Activated T-helper 1 cell treated with anti-CD3 and anti-CD28 coated beads, Interleukin-12 subunit alpha, Interleukin-12 subunit beta, Interleukin-2, Interleukin-4 antibody, amounts not matched to agents 30 ng/mL and 10 ng/mL and 1 ng/mL, durations not matched to agents 14 hours and 24 hours and 36 hours (primary cell): Measurements from ENCODE around the gene NOL3. TPM values are rescaled to one million over a fixed set of nuclear protein-coding genes. Genes with fewer than 3 reads are reported as not detected.

Source experiments
- DNase-seq: peaks from one replicate; pipeline ENCODE4 v3.0.0; 2021; ENCODE audit warnings: low spot score
- H3K27ac Mint-ChIP-seq: one replicate; pipeline ENCODE4 v1.8.0; 2021; ENCODE audit warnings: mild to moderate bottlenecking, mixed read lengths
- H3K27me3 Mint-ChIP-seq: one replicate; pipeline ENCODE4 v1.8.0; 2022; ENCODE audit warnings: mild to moderate bottlenecking, moderate library complexity, mixed read lengths; ENCODE audit not compliant: insufficient read depth
- H3K36me3 Mint-ChIP-seq: one replicate; pipeline ENCODE4 v1.8.0; 2021; ENCODE audit warnings: low read depth, mixed read lengths
- H3K4me1 Mint-ChIP-seq: one replicate; pipeline ENCODE4 v1.8.0; 2021; ENCODE audit warnings: low read depth, mixed read lengths
- H3K4me3 Mint-ChIP-seq: one replicate; pipeline ENCODE4 v1.8.0; 2021; ENCODE audit warnings: mild to moderate bottlenecking, moderate library complexity, mixed read lengths
- H3K9me3 Mint-ChIP-seq: one replicate; pipeline ENCODE4 v1.8.0; 2021; ENCODE audit warnings: mixed read lengths
- intact Hi-C: fragments of 100-400 bp; cut with micrococcal nuclease; formaldehyde crosslinking; loops from one replicate; pipeline ENCODE4 v1.15.1; 2024
- total RNA-seq: library from RNA; stranded (reverse); gene quantifications from 2 replicates; pipeline ENCODE4 v1.2.3, GENCODE V29; 2022

The NOL3 gene
- total RNA-seq, 1 donor from 2014 or later: 22.9 TPM

DNA sequence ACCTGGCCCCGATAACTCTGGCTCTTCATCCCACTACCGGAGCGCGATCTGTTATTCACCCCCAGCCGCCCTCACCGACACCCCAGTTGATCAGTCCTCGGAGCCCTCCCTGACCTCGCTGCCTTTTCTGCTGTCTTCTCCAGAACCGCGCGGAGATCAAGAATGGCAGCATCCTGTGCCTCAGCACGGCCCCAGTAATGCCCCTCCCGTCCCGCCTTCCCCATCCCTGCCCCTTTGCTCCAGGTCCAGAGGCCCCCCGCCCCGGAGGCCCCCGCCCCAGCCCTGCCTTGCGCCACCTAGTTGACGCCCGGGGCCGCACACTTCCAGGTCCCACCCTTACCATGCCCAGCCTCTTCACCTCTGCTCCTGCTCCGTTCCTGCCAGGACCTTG is 29.5 kb downstream of the NOL3 start:
- Mint-ChIP-seq H3K9me3 (no peaks in the 10 kb centered on the region), H3K27ac (no peak overlapping the region), H3K4me3 (no peak overlapping the region), H3K27me3 (no peaks in the 10 kb centered on the region), H3K4me1 (peaks cover 18% of the 10 kb centered on the region), H3K36me3 (peaks cover 31% of the 10 kb centered on the region)
- intact Hi-C loops: no loop called here
- no peak for DNase-seq

DNA sequence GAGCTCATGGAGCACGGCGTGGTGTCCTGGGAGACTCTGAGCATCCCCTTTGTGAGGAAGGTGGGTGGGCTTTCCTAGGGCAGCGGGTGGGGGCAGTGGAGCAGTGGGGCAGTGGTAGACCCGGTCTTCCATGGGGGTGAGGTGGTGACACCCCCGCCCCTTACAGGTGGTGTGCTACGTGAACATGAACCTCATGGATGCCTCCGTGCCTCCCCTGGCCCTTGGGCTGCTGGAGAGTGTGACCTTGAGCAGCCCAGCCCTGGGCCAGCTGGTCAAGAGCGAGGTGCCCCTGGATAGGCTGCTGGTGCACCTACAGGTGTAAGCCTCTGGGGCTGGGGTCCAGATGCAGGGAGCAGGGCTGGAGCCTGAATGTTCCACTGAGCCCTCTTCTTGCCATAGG is 30.2 kb downstream of the NOL3 start:
- no peaks in the 10 kb centered on the region for H3K9me3 Mint-ChIP-seq
- intact Hi-C loops: no loop called here
- peaks cover 25% of the 10 kb centered on the region for H3K36me3 Mint-ChIP-seq
- H3K4me3 Mint-ChIP-seq: no peak overlapping the region
- no peaks in the 10 kb centered on the region for H3K27me3 Mint-ChIP-seq
- H3K4me1 Mint-ChIP-seq: peaks cover 15% of the 10 kb centered on the region
- no peak for DNase-seq
- no peak overlapping the region for H3K27ac Mint-ChIP-seq

DNA sequence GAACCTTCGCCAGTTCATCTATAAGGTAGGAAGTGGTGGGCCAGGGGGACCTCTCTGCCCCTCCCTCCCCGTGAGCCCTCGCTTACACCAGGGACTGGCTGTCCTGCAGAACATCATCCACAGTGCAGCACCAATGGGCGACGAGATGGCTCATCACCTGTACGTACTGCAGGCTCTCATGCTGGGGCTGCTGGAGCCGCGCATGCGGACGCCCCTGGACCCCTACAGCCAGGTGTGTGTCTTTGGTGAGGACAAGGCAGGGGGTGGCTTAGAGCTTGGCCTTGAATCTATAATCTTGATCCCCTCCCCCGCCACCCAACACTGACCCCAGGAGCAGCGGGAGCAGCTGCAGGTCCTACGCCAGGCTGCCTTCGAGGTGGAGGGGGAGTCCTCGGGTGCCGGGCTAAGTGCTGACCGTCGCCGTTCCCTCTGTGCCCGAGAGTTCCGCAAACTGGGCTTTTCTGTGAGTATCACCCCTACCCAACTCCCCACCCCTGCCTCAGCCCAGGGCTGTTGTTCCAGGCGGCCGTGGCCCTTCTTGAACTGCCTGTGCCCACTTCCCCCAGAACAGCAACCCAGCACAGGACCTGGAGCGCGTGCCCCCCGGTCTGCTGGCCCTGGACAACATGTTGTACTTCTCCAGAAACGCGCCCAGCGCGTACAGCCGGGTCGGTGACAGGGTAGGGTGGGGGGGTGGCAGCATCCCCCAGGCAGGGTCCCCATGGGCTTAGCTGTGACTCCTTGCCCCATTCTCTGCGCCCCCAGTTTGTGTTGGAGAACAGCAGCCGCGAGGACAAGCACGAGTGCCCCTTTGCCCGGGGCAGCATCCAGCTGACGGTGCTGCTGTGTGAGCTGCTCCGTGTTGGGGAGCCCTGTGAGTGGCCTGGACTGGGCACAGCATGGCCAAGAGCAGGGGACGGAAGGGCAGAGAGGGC is 31.3 kb downstream of the NOL3 start:
- no peak for DNase-seq
- Mint-ChIP-seq H3K4me3 (no peak overlapping the region), H3K27me3 (no peaks in the 10 kb centered on the region), H3K4me1 (peaks cover 3% of the 10 kb centered on the region), H3K9me3 (no peaks in the 10 kb centered on the region), H3K36me3 (peaks cover 20% of the 10 kb centered on the region), H3K27ac (no peak overlapping the region)
- intact Hi-C loops: no loop called here

- H3K27me3 Mint-ChIP-seq: no peaks in the 10 kb centered on the region
- intact Hi-C loops: no loop called here
- H3K4me3 Mint-ChIP-seq: no peak overlapping the region
- H3K27ac Mint-ChIP-seq: no peak overlapping the region
- DNase-seq: no peak
- peaks cover 16% of the 10 kb centered on the region for H3K36me3 Mint-ChIP-seq
- no peaks in the 10 kb centered on the region for H3K9me3 Mint-ChIP-seq
- no peaks in the 10 kb centered on the region for H3K4me1 Mint-ChIP-seq
These were observed 32.1 kb downstream of the NOL3 start for GRCh38 chr16:67202426-67202825.

- Mint-ChIP-seq H3K36me3 (peaks cover 16% of the 10 kb centered on the region), H3K4me1 (no peaks in the 10 kb centered on the region), H3K4me3 (no peak overlapping the region), H3K27ac (no peak overlapping the region), H3K9me3 (no peaks in the 10 kb centered on the region), H3K27me3 (no peaks in the 10 kb centered on the region)
- intact Hi-C loops: no loop called here
- no peak for DNase-seq
These were observed 32.7 kb downstream of the NOL3 start for GRCh38 chr16:67202956-67203493.

DNA sequence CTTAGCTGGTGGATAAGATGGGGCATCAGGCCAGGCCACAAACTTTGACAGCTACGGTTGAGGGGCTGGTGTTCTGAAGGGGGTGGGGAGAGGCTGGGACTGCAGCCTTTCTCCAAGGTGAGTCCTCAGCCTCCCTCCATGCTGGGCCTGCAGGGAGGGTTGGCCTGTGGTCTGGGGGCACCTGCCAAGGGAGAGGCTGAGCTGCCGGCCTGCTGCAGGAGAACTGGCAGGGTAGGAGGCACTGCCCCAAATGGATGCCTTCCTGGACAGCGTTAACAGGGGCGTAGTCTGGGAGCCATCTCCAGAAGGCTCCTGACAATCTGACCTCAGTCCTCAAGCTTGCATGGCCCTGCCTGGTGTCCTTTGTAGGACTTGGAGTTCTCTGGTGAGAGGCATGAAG is 33.7 kb downstream of the NOL3 start:
- no peak overlapping the region for H3K27ac Mint-ChIP-seq
- H3K36me3 Mint-ChIP-seq: peaks cover 14% of the 10 kb centered on the region
- H3K4me3 Mint-ChIP-seq: no peak overlapping the region
- no peaks in the 10 kb centered on the region for H3K27me3 Mint-ChIP-seq
- intact Hi-C loops: no loop called here
- H3K9me3 Mint-ChIP-seq: no peaks in the 10 kb centered on the region
- no peak for DNase-seq
- no peaks in the 10 kb centered on the region for H3K4me1 Mint-ChIP-seq

GRCh38 chr16:67206129-67206837 is 35.9 kb downstream of the NOL3 start:
- Mint-ChIP-seq H3K4me1 (no peaks in the 10 kb centered on the region), H3K36me3 (peaks cover 6% of the 10 kb centered on the region), H3K27ac (no peak overlapping the region), H3K4me3 (no peak overlapping the region), H3K9me3 (no peaks in the 10 kb centered on the region), H3K27me3 (no peaks in the 10 kb centered on the region)
- DNase-seq: no peak
- intact Hi-C loops: no loop called here

- intact Hi-C loops: no loop called here
- no peak for DNase-seq
- H3K4me3 Mint-ChIP-seq: no peak overlapping the region
- H3K27ac Mint-ChIP-seq: no peak overlapping the region
- no peaks in the 10 kb centered on the region for H3K9me3 Mint-ChIP-seq
- H3K4me1 Mint-ChIP-seq: no peaks in the 10 kb centered on the region
- peaks cover 6% of the 10 kb centered on the region for H3K36me3 Mint-ChIP-seq
- H3K27me3 Mint-ChIP-seq: no peaks in the 10 kb centered on the region
These were observed 36.5 kb downstream of the NOL3 start for GRCh38 chr16:67206838-67207248.

- no peak for DNase-seq
- no peak overlapping the region for H3K27ac Mint-ChIP-seq
- H3K4me3 Mint-ChIP-seq: no peak overlapping the region
- peaks cover 6% of the 10 kb centered on the region for H3K36me3 Mint-ChIP-seq
- no peaks in the 10 kb centered on the region for H3K27me3 Mint-ChIP-seq
- H3K4me1 Mint-ChIP-seq: no peaks in the 10 kb centered on the region
- intact Hi-C loops: no loop called here
- H3K9me3 Mint-ChIP-seq: no peaks in the 10 kb centered on the region
These were observed 37.1 kb downstream of the NOL3 start for GRCh38 chr16:67207249-67208091.

DNA sequence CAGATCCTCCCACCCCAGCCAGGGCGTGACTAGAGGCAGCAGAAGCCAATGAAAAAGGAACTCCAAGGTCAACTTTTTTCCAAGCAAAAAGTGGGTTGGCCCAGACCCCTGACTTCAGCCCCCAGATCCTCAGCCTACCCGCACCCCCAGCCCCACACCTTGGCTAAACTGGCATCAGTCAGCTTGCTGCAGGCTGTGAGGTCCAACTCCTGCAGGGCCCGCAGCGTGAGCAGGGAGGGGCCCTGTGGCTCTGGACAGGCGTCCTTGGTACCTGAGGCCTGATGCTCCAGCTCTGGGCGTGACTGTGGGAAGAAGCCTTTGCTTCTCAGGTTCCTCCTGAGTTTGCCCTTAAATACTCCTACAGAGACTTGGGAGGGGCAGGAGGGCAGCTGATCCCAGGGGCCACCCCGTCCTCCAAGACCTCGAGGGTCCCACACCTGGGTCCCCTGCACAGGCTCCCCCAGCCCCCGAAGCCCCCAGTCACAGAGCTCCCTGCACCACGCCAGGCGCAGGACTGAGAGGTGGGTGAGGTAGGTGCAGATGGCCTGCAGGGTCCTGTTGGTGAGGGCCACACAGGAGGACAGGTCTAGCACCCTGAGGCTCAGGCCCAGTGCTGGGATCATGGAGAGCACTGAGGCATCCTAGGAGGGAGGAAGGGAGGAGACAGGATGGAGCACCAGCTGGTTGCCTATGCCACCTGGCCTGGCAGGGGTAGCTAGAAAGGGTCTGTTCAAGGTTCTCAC is 38.0 kb downstream of the NOL3 start:
- H3K4me3 Mint-ChIP-seq: no peak overlapping the region
- DNase-seq: no peak
- intact Hi-C loops: no loop called here
- H3K4me1 Mint-ChIP-seq: no peaks in the 10 kb centered on the region
- H3K27ac Mint-ChIP-seq: no peak overlapping the region
- no peaks in the 10 kb centered on the region for H3K27me3 Mint-ChIP-seq
- H3K36me3 Mint-ChIP-seq: peaks cover 6% of the 10 kb centered on the region
- no peaks in the 10 kb centered on the region for H3K9me3 Mint-ChIP-seq

DNA sequence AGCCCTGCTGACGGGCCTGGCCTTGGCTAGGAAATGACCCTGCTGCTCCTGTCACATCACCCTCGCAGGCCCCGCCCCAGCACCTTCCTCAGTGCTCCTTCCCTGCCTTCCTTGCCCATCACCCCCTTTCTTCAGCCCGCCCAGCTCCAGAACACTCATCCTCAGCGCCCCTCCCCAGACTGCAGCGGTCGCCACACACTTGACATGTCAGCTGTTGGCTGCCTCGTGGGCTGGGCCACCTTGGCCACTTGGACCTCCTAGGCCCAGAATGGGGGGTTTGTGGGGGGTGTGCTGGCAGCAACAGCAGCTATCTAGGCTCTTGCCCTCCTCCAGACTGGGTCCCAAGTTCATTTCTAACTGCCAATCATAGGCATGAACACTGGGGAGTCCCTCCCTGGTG is 39.2 kb downstream of the NOL3 start:
- H3K36me3 Mint-ChIP-seq: peaks cover 6% of the 10 kb centered on the region
- no peaks in the 10 kb centered on the region for H3K4me1 Mint-ChIP-seq
- no peaks in the 10 kb centered on the region for H3K27me3 Mint-ChIP-seq
- intact Hi-C loops: no loop called here
- H3K27ac Mint-ChIP-seq: no peak overlapping the region
- DNase-seq: no peak
- no peaks in the 10 kb centered on the region for H3K9me3 Mint-ChIP-seq
- no peak overlapping the region for H3K4me3 Mint-ChIP-seq
